Endometrial microvascular endothelial cells (primary cell): Measurements from ENCODE around the gene GSG1L. TPM values are rescaled to one million over a fixed set of nuclear protein-coding genes. Genes with fewer than 3 reads are reported as not detected.

Experiments
- in situ Hi-C: cut with HindIII; loops from 2 replicates; pipeline ENCODE4 v1.10.0; 2017; ENCODE audit warnings: low sequenced_read_pairs, low pct_unique_long_range_greater_than_20kb; ENCODE audit errors: inconsistent ontology term
- total RNA-seq: library from RNA; depleted of rRNA; stranded (reverse); fragments of >200 nt; gene quantifications from one replicate; pipeline ENCODE4 v1.2.3, GENCODE V29; 2015; ENCODE audit errors: inconsistent ontology term

The GSG1L gene
- total RNA-seq, 1 donor from 2014 or later, result not detected

DNA sequence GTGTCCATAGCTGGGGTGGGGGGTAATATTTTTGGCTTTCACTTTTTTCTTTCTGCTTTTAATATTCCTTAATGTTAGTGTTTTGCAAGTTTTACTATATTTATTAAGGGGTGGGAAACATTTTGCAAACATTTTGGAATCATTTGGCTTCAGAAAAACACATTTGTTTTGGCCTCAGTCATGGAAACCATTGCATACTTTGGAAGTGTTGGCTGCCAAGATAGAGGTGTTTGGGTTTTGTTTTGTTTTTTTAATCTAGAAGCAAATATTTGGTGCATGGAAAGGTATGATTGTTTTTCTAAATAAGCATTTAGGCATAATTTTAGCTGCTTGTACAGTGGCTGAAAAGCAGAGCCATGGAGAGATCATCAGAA is 270.3 kb downstream of the GSG1L start:
- in situ Hi-C loops, result no loop called here

DNA sequence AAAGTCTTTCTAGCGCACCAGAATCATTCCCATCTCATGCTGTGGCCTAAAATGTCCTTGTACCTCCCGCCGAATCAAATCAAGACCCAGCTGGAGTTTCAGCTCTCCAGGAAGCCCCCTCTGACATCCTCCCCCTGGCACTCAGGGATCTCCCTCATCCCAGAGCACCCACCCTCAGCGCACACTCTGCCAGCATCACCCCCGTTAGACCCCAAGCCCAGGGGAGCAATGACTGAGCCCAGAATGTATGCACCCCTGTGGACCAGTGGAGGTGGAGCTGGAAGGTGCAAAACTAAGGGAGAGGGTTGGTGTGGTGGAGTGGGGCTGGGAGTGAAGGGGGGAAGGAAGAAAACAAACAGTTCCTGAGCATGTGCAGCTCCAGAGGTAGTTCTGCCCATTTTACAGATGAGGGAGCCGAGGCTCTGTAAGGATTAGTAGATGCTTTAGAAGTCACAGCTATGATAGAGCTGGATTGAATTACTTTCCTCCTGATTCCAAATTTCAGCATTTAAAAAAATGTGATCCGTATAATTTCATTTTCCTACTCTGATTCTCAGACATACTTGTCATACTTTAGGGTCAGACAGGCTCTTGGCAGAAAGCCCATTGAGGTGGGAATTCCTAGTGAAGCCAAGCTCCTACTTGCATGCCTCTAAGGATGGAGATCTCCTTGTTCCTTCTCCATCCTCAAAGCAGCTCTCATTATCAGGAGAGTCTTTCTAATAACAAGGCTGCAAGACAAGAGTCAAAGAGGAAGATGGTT is 270.8 kb downstream of the GSG1L start:
- in situ Hi-C loops, result no loop called here

DNA sequence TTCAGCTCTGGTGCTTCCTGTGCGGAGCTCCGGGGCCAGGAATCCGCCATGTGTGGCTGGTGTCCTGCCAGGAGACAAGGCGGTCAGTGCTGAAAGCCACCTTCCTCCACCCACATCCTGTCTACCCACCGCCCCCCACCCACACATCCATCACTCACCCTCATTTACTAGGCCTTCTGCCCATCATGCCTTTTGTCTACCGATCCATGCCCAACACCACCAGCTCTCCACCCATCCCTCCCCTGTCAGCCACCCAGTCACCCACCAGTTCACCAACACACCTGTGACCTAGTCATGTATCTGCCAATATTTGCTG is 272.2 kb downstream of the GSG1L start:
- in situ Hi-C loops, result no loop called here

DNA sequence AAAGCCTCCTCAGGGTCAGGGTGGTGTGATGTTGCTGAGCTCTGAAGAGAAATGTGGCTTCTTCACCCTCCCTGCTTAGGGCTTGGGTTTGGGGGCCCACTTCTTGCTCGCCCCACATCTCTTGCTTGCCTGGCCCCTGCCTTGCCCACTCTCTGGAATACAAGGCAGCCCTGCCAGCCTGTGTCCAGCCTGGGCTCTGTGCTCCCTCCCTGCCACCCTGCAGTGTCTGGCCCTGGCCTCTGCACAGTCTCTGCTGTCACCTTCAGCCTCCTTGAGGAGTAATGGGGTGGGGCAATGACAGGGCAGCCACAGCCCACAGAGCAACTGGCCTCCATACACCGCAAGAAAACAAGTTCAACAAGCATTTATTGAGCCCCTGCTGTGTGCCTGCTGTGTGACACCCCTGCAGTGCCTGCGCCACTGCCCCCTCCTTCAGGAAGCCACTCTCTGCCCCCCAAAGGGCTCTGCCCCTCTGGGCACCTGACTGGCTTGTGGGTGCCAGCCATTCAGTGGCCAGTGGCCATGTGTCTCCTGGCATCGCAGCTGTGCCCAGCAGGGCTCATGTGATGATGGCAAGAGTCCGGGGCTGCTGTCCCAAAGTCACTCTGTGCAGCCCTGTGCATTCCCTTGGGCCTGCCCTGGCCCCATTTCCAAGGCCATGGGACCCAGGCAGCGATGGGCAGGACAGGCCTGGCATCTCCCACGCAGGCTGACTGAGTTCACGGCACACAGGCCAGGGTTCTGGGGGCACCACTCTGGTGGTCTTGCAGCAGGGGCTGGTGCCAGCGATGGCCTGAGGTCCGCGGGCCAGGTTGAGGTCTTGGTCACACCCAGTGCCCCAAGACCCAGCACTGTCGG is 272.7 kb downstream of the GSG1L start:
- in situ Hi-C loops, result no loop called here

GRCh38 chr16:27789595-27790241 is 273.8 kb downstream of the GSG1L start:
- in situ Hi-C loops, result no loop called here

GRCh38 chr16:27789150-27789549 is 274.4 kb downstream of the GSG1L start:
- in situ Hi-C loops, result no loop called here

GRCh38 chr16:27787665-27788064 is 275.8 kb downstream of the GSG1L start:
- in situ Hi-C loops, result no loop called here

- in situ Hi-C loops, result no loop called here
These were observed 276.4 kb downstream of the GSG1L start for GRCh38 chr16:27786923-27787625.

DNA sequence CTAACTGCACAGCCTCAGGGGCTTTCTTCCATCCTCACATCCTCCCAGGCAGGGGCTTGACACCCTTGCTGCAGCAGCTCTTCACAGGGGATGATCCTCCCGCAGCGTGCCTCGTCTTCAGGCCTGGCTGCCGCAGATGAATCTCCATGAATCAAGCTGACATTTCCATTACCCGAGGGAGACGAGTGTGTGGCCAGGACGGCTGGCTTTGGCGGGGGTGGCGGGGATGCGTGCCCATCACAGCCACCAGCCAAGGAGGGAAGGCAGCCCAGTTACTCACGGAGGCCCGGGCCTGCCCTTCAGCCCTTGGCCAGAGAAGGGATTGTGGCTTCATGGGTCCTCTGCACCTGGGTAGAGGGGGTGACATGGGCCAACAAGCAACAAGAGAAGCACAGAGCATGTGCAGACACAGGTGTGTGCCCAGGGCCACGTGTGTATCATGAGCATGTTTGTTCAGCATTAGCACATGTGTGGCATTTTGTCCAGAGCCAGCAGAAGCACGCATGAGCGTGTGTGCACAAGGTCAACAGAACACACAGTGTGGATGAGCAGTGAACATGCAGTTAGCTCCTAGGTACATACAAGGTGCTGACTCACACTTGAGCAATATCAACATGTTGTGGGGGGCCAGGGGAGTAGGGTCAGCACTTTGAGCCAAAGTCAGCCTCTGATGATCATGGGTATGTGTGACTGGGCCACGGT is 277.1 kb downstream of the GSG1L start:
- in situ Hi-C loops, result no loop called here

DNA sequence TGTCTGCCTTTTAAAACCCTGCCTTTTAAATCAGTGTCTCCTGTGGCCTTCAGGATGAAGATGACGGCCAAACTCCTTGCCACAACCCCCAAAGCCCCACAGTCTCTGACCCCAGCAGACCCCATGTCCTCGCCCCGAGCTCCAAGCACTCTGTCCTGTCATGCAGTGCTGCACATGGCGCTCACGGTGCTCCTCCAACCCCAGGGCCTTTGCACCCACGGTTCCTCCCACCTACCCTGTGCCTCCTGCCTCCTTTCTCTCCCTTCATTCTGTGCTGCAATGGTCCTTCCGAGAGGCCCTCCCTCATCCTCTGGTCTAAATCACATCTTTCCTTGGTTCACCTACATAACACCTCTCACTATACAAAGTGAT is 278.2 kb downstream of the GSG1L start:
- in situ Hi-C loops, result no loop called here

GRCh38 chr16:27784351-27785306 is 278.9 kb downstream of the GSG1L start:
- in situ Hi-C loops, result no loop called here

DNA sequence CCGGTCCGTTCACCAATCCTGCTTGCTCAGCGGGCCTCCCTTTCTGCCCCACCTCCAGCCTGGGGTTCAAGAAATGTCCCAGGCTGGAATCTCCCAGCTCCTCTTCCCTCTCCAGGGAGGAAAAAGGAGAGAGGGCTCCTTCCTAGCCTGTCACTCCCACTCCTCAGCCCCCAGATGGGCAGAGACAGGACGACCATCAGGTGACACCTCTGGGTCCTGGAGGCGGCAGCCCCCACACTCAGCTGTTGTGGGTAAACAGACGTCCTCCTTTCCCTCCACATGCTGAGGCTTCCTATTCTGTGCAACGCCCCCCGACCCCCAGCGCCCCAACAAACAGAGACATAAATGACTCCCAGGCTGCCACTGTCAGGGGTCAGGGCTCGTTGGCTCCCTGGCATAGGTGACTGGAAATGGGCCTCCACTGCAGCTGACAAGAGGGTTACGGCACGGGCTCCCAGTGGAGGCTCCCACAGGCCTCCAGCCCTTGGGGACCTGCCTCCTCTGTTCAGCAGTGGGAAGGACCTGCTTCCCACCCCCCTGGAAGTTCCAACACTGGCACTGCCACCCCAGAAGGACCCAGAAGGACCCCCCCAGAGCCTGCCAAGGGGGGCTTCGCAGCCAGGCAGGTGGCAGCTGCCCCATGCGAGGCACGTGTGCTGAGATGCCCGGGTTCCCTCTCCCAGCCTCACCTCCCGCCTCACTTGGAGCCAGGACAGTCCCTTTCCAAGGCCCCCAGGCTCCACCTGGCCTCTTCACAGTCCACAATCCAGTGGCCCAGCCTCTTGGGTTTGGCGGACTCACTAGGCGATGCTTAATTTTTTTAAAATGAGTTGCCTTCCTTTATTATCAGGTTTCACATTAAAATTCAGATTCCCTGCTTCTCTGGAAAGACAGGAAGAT is 281.3 kb downstream of the GSG1L start:
- in situ Hi-C loops, result no loop called here

DNA sequence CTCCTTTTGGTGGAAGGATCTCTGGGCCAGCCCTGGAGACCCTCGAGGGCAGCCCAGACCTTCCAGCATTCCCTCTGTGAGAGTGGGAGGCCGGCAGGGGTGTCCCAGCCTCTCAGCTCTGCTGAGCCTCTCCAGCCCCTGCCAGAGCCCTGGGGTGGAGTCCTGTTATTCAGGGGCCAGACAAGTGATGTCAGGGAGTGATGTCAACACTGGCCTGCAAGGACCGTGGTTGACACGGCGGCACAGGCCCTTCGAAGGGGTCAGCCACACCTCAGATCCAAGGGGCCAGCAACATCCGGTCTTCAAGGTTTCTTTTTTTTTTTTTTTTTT is 282.4 kb downstream of the GSG1L start:
- in situ Hi-C loops, result no loop called here

- in situ Hi-C loops, result no loop called here
These were observed 282.9 kb downstream of the GSG1L start for GRCh38 chr16:27780468-27781194.

GRCh38 chr16:27779641-27780164 is 283.8 kb downstream of the GSG1L start:
- in situ Hi-C loops, result no loop called here

- in situ Hi-C loops, result no loop called here
These were observed 284.5 kb downstream of the GSG1L start for GRCh38 chr16:27778926-27779570.
